ENCODE measurements around the gene DICER1. TPM values are rescaled to one million over a fixed set of nuclear protein-coding genes. Genes with fewer than 3 reads are reported as not detected.

Gene DICER1
- total RNA-seq, 1 experiment from 2014 or later = 62.0 TPM

GRCh38 chr14:95075789-95076188, 81.5 kb downstream of the DICER1 start (continued):
- no peak for TF ChIP-seq ZNF423 (CRISPR knock-in tag; IDR thresholded peaks at IDR 0.05)

GRCh38 chr14:95073947-95074346, 83.4 kb downstream of the DICER1 start:
- H3K4me1 Mint-ChIP-seq = peaks cover 8% of the 10 kb centered on the region
- CTCF ChIA-PET = no interaction called here
- H3K27me3 Mint-ChIP-seq (ENCODE audit: low read depth) = no peaks in the 10 kb centered on the region; the same call in 1 of the 2 replicates
- TF ChIP-seq ZNF425 (CRISPR knock-in tag; conservative IDR thresholded peaks at IDR 0.05) (no peak), ZNF671 (CRISPR knock-in tag; IDR thresholded peaks at IDR 0.05) (no peak), JUN (CRISPR knock-in tag; IDR thresholded peaks at IDR 0.05) (no peak), ZNF138 (CRISPR knock-in tag; conservative IDR thresholded peaks at IDR 0.05) (no peak), JAZF1 (CRISPR knock-in tag; IDR thresholded peaks at IDR 0.05) (no peak)
- H3K4me3 Mint-ChIP-seq = no peak overlapping the region
- DNase-seq (ENCODE audit: low spot score) (no peak), ATAC-seq (no peak)
- H3K36me3 Mint-ChIP-seq = no peaks in the 10 kb centered on the region
- no peak overlapping the region for H3K27ac Mint-ChIP-seq
- H3K9me3 Mint-ChIP-seq = peaks cover 4% of the 10 kb centered on the region
- POLR2A ChIA-PET = no interaction called here

- H3K27ac Mint-ChIP-seq = no peak overlapping the region
- DNase-seq (ENCODE audit: low spot score) = no peak
Observed at GRCh38 chr14:95072310-95072905, 84.9 kb downstream of the DICER1 start.

GRCh38 chr14:95071649-95072280, 85.6 kb downstream of the DICER1 start:
- H3K4me1 Mint-ChIP-seq = 0 out of 2 replicates have a peak, but pooled peaks cover 3% of the 10 kb centered on the region
- no peak overlapping the region for H3K27ac Mint-ChIP-seq
- no peaks in the 10 kb centered on the region; the same call in 1 of the 2 replicates for H3K27me3 Mint-ChIP-seq (ENCODE audit: low read depth)
- ChIA-PET CTCF (no interaction called here), POLR2A (no interaction called here)
- ATAC-seq (no peak), DNase-seq (ENCODE audit: low spot score) (no peak)
- no peak for TF ChIP-seq TEAD1 (CRISPR knock-in tag; IDR thresholded peaks at IDR 0.05)
- TF ChIP-seq CREB1 (CRISPR knock-in tag; IDR thresholded peaks at IDR 0.05) = no peak
- TF ChIP-seq ESRRA (CRISPR knock-in tag; IDR thresholded peaks at IDR 0.05; ENCODE audit: borderline replicate concordance) = no peak
- no peak for TF ChIP-seq SMAD4 (CRISPR knock-in tag; IDR thresholded peaks at IDR 0.05)
- no peaks in the 10 kb centered on the region; the same call in 1 of the 2 replicates for H3K9me3 Mint-ChIP-seq
- H3K36me3 Mint-ChIP-seq = no peaks in the 10 kb centered on the region
- no peak overlapping the region for H3K4me3 Mint-ChIP-seq

More at GRCh38 chr14:95072310-95072905, 84.9 kb downstream of the DICER1 start:
- Mint-ChIP-seq H3K9me3 (no peaks in the 10 kb centered on the region; the same call in 1 of the 2 replicates), H3K4me1 (0 out of 2 replicates have a peak, but pooled peaks cover 3% of the 10 kb centered on the region), H3K36me3 (no peaks in the 10 kb centered on the region), H3K4me3 (no peak overlapping the region), H3K27me3 (ENCODE audit: low read depth) (no peaks in the 10 kb centered on the region; the same call in 1 of the 2 replicates)
- ChIA-PET POLR2A (no interaction called here), CTCF (no interaction called here)
- ATAC-seq = no peak
- TF ChIP-seq MXD4 (CRISPR knock-in tag; IDR thresholded peaks at IDR 0.05; ENCODE audit: borderline replicate concordance) = no peak
- no peak for TF ChIP-seq RORB (CRISPR knock-in tag; IDR thresholded peaks at IDR 0.05)
- TF ChIP-seq NFYB (CRISPR knock-in tag; conservative IDR thresholded peaks at IDR 0.05; ENCODE audit: low read depth) = no peak
- no peak for TF ChIP-seq KAT7 (CRISPR knock-in tag; IDR thresholded peaks at IDR 0.05; ENCODE audit: borderline replicate concordance)
- no peak for TF ChIP-seq NFE2L1 (CRISPR knock-in tag; IDR thresholded peaks at IDR 0.05)
- no peak for TF ChIP-seq ETV6 (CRISPR knock-in tag; IDR thresholded peaks at IDR 0.05)
- no peak for TF ChIP-seq ATF1 (CRISPR knock-in tag; IDR thresholded peaks at IDR 0.05)
- no peak for TF ChIP-seq SMAD4 (CRISPR knock-in tag; IDR thresholded peaks at IDR 0.05)
